H1 (cell line): ENCODE measurements around the gene BAX. TPM values are rescaled to one million over a fixed set of nuclear protein-coding genes. Genes with fewer than 3 reads are reported as not detected.

Experiments
- CTCF ChIA-PET: fragments of 300-600 bp; sonication (Branson Sonifier 250); formaldehyde crosslinking; loops from one replicate; lab custom pipeline; 2021; ENCODE audit not compliant: partially characterized antibody; lab: Charles Lee
- POLR2A ChIA-PET: fragments of 300-600 bp; sonication (Branson Sonifier 250); formaldehyde crosslinking; loops from one replicate; lab custom pipeline; 2021; ENCODE audit warnings: inconsistent platforms; ENCODE audit not compliant: partially characterized antibody; lab: Charles Lee
- DNase-seq, 2 experiments: peaks; one replicate each; pipeline versions ENCODE4 v3.0.0 to v3.0.0-alpha.2; 2010 to 2022; ENCODE audit warnings: low spot score in 2 of 2, low read depth in 1 of 2, mixed read lengths in 1 of 2
- FAIRE-seq: peaks from 2 replicates; lab custom pipeline; 2011; peaks lifted over from hg19 to GRCh38; lab: Jason Lieb, UNC
- H2AFZ ChIP-seq: 2 replicates; pipeline ENCODE4 v1.8.1; 2012; ENCODE audit warnings: low read length, inconsistent platforms
- H2AK5ac ChIP-seq: 2 replicates; pipeline ENCODE4 v1.6.1; 2013; ENCODE audit warnings: low read depth, low read length
- H2BK120ac ChIP-seq: replicated peaks from 2 replicates; pipeline ENCODE3; 2013; ENCODE audit warnings: low read depth, low read length, inconsistent platforms
- H2BK12ac ChIP-seq: 2 replicates; pipeline ENCODE4 v1.6.1; 2013; ENCODE audit warnings: low read depth, low read length
- H2BK15ac ChIP-seq: 2 replicates; pipeline ENCODE4 v1.6.1; 2013; ENCODE audit warnings: low read length
- H2BK20ac ChIP-seq: 2 replicates; pipeline ENCODE4 v1.6.1; 2013; ENCODE audit warnings: low read length
- H2BK5ac ChIP-seq: 2 replicates; pipeline ENCODE4 v1.6.1; 2013; ENCODE audit warnings: low read depth, low read length
- H3K14ac ChIP-seq: 2 replicates; pipeline ENCODE4 v1.6.1; 2013; ENCODE audit warnings: inconsistent platforms; ENCODE audit not compliant: insufficient read length
- H3K18ac ChIP-seq: 2 replicates; pipeline ENCODE4 v1.6.1; 2013; ENCODE audit warnings: low read length; ENCODE audit errors: extremely low read depth
- H3K23ac ChIP-seq: 2 replicates; pipeline ENCODE4 v1.6.1; 2013; ENCODE audit warnings: inconsistent platforms; ENCODE audit not compliant: insufficient read length
- H3K23me2 ChIP-seq: 2 replicates; pipeline ENCODE4 v1.6.1; 2013; ENCODE audit warnings: low read depth, low read length
- H3K27ac ChIP-seq: 2 replicates; pipeline ENCODE4 v1.6.1; 2011; ENCODE audit warnings: low read depth, low read length, inconsistent platforms
- H3K27me3 ChIP-seq, 4 experiments: replicated peaks in 1 of 4; 1 replicate in 1 of 4; 2 replicates in 3 of 4; pipeline versions ENCODE4 v1.6.1 to v1.8.1; 2011 to 2013; ENCODE audit warnings: low read length in 3 of 4, mild to moderate bottlenecking in 3 of 4, inconsistent platforms in 2 of 4, mixed read lengths in 2 of 4, moderate library complexity in 1 of 4; ENCODE audit not compliant: control insufficient read depth in 3 of 4, insufficient read depth in 3 of 4; ENCODE audit errors: extremely low read depth in 1 of 4
- H3K36me3 ChIP-seq, 4 experiments: 2 replicates each; pipeline versions ENCODE4 v1.6.1 to v1.8.1; 2011 to 2013; ENCODE audit warnings: mild to moderate bottlenecking in 4 of 4, low read length in 3 of 4, moderate library complexity in 2 of 4, control low read depth in 1 of 4, inconsistent platforms in 1 of 4; ENCODE audit not compliant: insufficient read depth in 4 of 4, control insufficient read depth in 2 of 4
- H3K4ac ChIP-seq: replicated peaks from 2 replicates; pipeline ENCODE3; 2013; ENCODE audit warnings: low read length, low read depth, mixed read lengths, inconsistent platforms; ENCODE audit not compliant: insufficient read length
- H3K4me1 ChIP-seq, 4 experiments: replicated peaks in 1 of 4; 1 replicate in 1 of 4; 2 replicates in 3 of 4; pipeline versions ENCODE4 v1.6.1 to v1.8.1; 2011 to 2013; ENCODE audit warnings: low read length in 3 of 4, inconsistent platforms in 2 of 4, mixed read lengths in 1 of 4; ENCODE audit not compliant: insufficient read depth in 4 of 4, control insufficient read depth in 3 of 4
- H3K4me2 ChIP-seq, 2 experiments: 2 replicates each; pipeline versions ENCODE4 v1.6.1 to v1.8.1; 2011 to 2013; ENCODE audit warnings: low read depth in 2 of 2, low read length in 2 of 2, control low read depth in 1 of 2, inconsistent platforms in 1 of 2, mild to moderate bottlenecking in 1 of 2; ENCODE audit not compliant: insufficient read depth in 1 of 2
- H3K4me3 ChIP-seq, 4 experiments: fragments of 200-600, 300-600 bp in 1 of 4; sonication (generic), shearing (Covaris generic), sonication (Bioruptor Twin) in 1 of 4; 2 replicates each; pipeline versions ENCODE4 v1.5.1 to v1.8.1; 2011 to 2016; ENCODE audit warnings: low read length in 4 of 4, low read depth in 3 of 4, control low read depth in 2 of 4, inconsistent platforms in 2 of 4, mild to moderate bottlenecking in 2 of 4, mixed read lengths in 1 of 4, moderate library complexity in 1 of 4; ENCODE audit not compliant: insufficient read depth in 2 of 4; ENCODE audit errors: extremely low read depth in 1 of 4
- H3K56ac ChIP-seq: replicated peaks from 2 replicates; pipeline ENCODE3; 2013; ENCODE audit warnings: low read depth, mild to moderate bottlenecking, mixed read lengths, low read length, inconsistent platforms; ENCODE audit not compliant: insufficient read length
- H3K79me1 ChIP-seq: 2 replicates; pipeline ENCODE4 v1.6.1; 2013; ENCODE audit warnings: low read depth, low read length, control low read depth
- H3K79me2 ChIP-seq, 2 experiments: 2 replicates each; pipeline versions ENCODE4 v1.6.1 to v1.8.1; 2012 to 2013; ENCODE audit warnings: low read length in 2 of 2, mild to moderate bottlenecking in 2 of 2, inconsistent platforms in 1 of 2; ENCODE audit not compliant: insufficient read depth in 2 of 2, control insufficient read depth in 1 of 2
- H3K9ac ChIP-seq, 4 experiments: replicated peaks in 1 of 4; 1 replicate in 1 of 4; 2 replicates in 3 of 4; pipeline versions ENCODE4 v1.6.1 to v1.8.1; 2011 to 2013; ENCODE audit warnings: low read depth in 3 of 4, low read length in 3 of 4, control low read depth in 2 of 4, mild to moderate bottlenecking in 2 of 4, moderate library complexity in 2 of 4, inconsistent platforms in 1 of 4; ENCODE audit errors: extremely low read depth in 1 of 4
- H3K9me3 ChIP-seq, 2 experiments: 2 replicates each; pipeline versions ENCODE4 v1.6.1 to v1.8.1; 2012 to 2013; ENCODE audit warnings: mild to moderate bottlenecking in 2 of 2, moderate library complexity in 2 of 2, control low read depth in 1 of 2, inconsistent platforms in 1 of 2, low read depth in 1 of 2, low read length in 1 of 2, mixed read lengths in 1 of 2; ENCODE audit not compliant: insufficient read depth in 2 of 2
- H4K20me1 ChIP-seq, 2 experiments: replicated peaks in 1 of 2; 2 replicates each; pipeline versions ENCODE3 to v1.8.1; 2011 to 2013; ENCODE audit warnings: inconsistent platforms in 2 of 2, low read length in 2 of 2, mild to moderate bottlenecking in 1 of 2; ENCODE audit not compliant: insufficient read depth in 2 of 2, control insufficient read depth in 1 of 2
- H4K5ac ChIP-seq: 2 replicates; pipeline ENCODE4 v1.6.1; 2013; ENCODE audit warnings: low read length, low read depth, mixed read lengths, inconsistent platforms; ENCODE audit not compliant: insufficient read length
- H4K8ac ChIP-seq: 2 replicates; pipeline ENCODE4 v1.8.0; 2013; ENCODE audit warnings: mild to moderate bottlenecking, moderate library complexity, low read length, inconsistent platforms; ENCODE audit not compliant: insufficient read depth; ENCODE audit errors: extremely low read depth
- H4K91ac ChIP-seq: replicated peaks from 2 replicates; pipeline ENCODE3; 2013; ENCODE audit warnings: low read length, mixed read lengths, inconsistent platforms; ENCODE audit not compliant: insufficient read length
- CBX8 ChIP-seq: fragments of 300-800, 300-1000 bp; sonication (generic); IDR thresholded peaks from 2 replicates; pipeline ENCODE4 v1.7.1; 2016; ENCODE audit warnings: low read depth, low read length, borderline replicate concordance
- EZH2 ChIP-seq: fragments of 200-600 bp; sonication (generic); IDR thresholded peaks from 2 replicates; pipeline ENCODE4 v1.7.1; 2012; ENCODE audit warnings: low read depth, mild to moderate bottlenecking, moderate library complexity, low read length, inconsistent platforms; ENCODE audit not compliant: severe bottlenecking
- JUN ChIP-seq: IDR thresholded peaks from 2 replicates; pipeline ENCODE4 v1.6.1; 2011; ENCODE audit warnings: low read depth, mild to moderate bottlenecking, improper control_type of control experiment, low read length
- RBBP5 ChIP-seq: IDR thresholded peaks from 2 replicates; pipeline ENCODE4 v1.7.1; 2012; ENCODE audit warnings: low read depth, mild to moderate bottlenecking, inconsistent platforms, low read length, moderate library complexity, borderline replicate concordance
- SP2 ChIP-seq: IDR thresholded peaks from 2 replicates; pipeline ENCODE4 v1.6.1; 2012; ENCODE audit warnings: mild to moderate bottlenecking, low read length, inconsistent platforms
- TEAD4 ChIP-seq: IDR thresholded peaks from 2 replicates; pipeline ENCODE4 v1.6.1; 2012; ENCODE audit warnings: low read depth, low read length, inconsistent platforms, mixed read lengths
- WGBS, 2 experiments: shearing (Covaris generic) in 1 of 2; methylation state at CpG; one replicate each; pipeline versions ENCODE4 v1.1.6 to v1.1.7; 2013 to 2015; ENCODE audit warnings: low lambda C conversion rate in 2 of 2, mixed read lengths in 2 of 2, inconsistent platforms in 1 of 2, low coverage in 1 of 2, missing lambda C conversion rate in 1 of 2; ENCODE audit not compliant: insufficient replicate concordance in 2 of 2, insufficient coverage in 1 of 2, insufficient read length in 1 of 2; ENCODE audit errors: extremely low coverage in 1 of 2, missing lambda C conversion rate in 1 of 2; 5-methylcytosine and 5-hydroxymethylcytosine counted together
- polyA plus RNA-seq, 7 experiments: library from polyadenylated mRNA; depleted of rRNA in 3 of 7; stranded (reverse) in 5 of 7; unstranded in 2 of 7; fragments of >200 nt in 5 of 7; fragments of 200-250 nt in 2 of 7; gene quantifications; 1 replicate in 5 of 7; 2 replicates in 1 of 7; 4 replicates in 1 of 7; pipeline versions ENCODE4 v1.2.1 to v1.2.3, GENCODE V29; 2011 to 2013; ENCODE audit warnings: missing spikeins in 2 of 7, mixed read lengths in 2 of 7
- total RNA-seq: library from RNA; stranded (reverse); fragmentation: NEBNext Ultra II Directional; extraction: Animal tissue kit (Norgen Biotek cat#: 25700); gene quantifications from 2 replicates; pipeline ENCODE4 v1.2.1, GENCODE V29; 2021
- TF ChIP-seq, protein P1 (sequence below): IDR thresholded peaks from 2 replicates; pipeline ENCODE4 v1.6.1; 2011; ENCODE audit warnings: low read depth, mild to moderate bottlenecking, low read length; ENCODE audit not compliant: insufficient read depth
- TF ChIP-seq, protein P2 (sequence below): IDR thresholded peaks from 2 replicates; pipeline ENCODE4 v1.6.1; 2012; ENCODE audit warnings: inconsistent platforms

Gene BAX
- total and polyA plus RNA-seq, 2 of the 8 experiments (the other 6 are each of a cell fraction or from before 2014, with no cell fraction given): 257 to 346 TPM

DNA sequence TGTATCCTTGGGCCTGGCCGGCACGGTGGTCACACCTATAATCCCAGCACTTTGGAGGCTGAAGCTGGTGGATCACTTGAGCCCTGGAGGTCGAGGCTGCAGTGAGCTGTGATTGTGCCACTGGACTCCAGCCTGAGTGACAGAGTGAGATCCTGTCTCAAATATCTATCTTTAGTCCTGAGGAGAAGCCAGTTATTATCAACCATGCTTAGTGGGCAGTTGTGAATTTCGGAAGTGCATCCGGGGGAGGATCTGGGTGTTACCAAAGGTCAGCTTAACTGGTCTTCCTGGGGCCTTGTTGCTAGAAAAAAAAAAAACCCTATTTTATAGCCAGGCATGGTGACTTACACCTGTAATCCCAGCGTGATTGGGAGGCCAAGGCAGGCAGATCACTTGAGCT is 11.6 kb upstream of the BAX start:
- Histone ChIP-seq H2AK5ac (no peak overlapping the region), H3K56ac (no peak overlapping the region), H2AFZ (no peak overlapping the region), H2BK20ac (no peak overlapping the region), H3K4me2 (no peak overlapping the region), H2BK12ac (no peak overlapping the region), H3K9me3 (no peaks in the 10 kb centered on the region), H4K91ac (no peak overlapping the region), H4K8ac (no peak overlapping the region), H3K23ac (no peak overlapping the region), H2BK15ac (no peak overlapping the region), H3K27me3 (no peaks in the 10 kb centered on the region)
- DNase-seq: no peak
- WGBS, 2 experiments: 91% methylated on average over 6 of the region's 6 CpGs; no CpG with 5 or more reads in 1 of the 2 experiments
- no peak for TF ChIP-seq SP2
- no peak for TF ChIP-seq EZH2
- TF ChIP-seq RBBP5: no peak
- TF ChIP-seq, protein P1, sequence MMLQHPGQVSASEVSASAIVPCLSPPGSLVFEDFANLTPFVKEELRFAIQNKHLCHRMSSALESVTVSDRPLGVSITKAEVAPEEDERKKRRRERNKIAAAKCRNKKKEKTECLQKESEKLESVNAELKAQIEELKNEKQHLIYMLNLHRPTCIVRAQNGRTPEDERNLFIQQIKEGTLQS: no peak
- no peak for TF ChIP-seq TEAD4
- TF ChIP-seq, protein P2, sequence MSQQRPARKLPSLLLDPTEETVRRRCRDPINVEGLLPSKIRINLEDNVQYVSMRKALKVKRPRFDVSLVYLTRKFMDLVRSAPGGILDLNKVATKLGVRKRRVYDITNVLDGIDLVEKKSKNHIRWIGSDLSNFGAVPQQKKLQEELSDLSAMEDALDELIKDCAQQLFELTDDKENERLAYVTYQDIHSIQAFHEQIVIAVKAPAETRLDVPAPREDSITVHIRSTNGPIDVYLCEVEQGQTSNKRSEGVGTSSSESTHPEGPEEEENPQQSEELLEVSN: no peak
- TF ChIP-seq JUN: no peak
- no peak for TF ChIP-seq CBX8
- TF ChIP-seq, all 59 proteins: peak for 0
- H3K36me3 ChIP-seq: no peaks in the 10 kb centered on the region
- H3K4me1 ChIP-seq: 0 out of 7 replicates have a peak, but pooled peaks cover 0 to 2% (median 0%) of the 10 kb centered on the region in 4 experiments
- H4K20me1 ChIP-seq: peaks cover 0 to 2% of the 10 kb centered on the region in 2 experiments
- H3K18ac ChIP-seq: no peak overlapping the region
- no peak overlapping the region for H3K4ac ChIP-seq
- no peak overlapping the region for H2BK5ac ChIP-seq
- ChIA-PET CTCF (interaction anchor here (0.5 to 2.4 kb wide), 6 partner anchors 19 to 141 kb away, joined by 3 to 9 read pairs (median 4); no protein-coding TSS in a partner anchor), POLR2A (interaction anchor here (1.1 to 2.5 kb wide), 2 partner anchors 9 to 10 kb away, joined by 4 to 9 read pairs; partner anchors contain the start of gene DHDH)
- H3K9ac ChIP-seq: no peak overlapping the region
- H3K23me2 ChIP-seq: no peaks in the 10 kb centered on the region
- H3K27ac ChIP-seq: no peak overlapping the region
- H3K79me2 ChIP-seq: no peaks in the 10 kb centered on the region
- no peak overlapping the region for H3K4me3 ChIP-seq
- H3K79me1 ChIP-seq: no peaks in the 10 kb centered on the region
- no peak overlapping the region for H3K14ac ChIP-seq
- H2BK120ac ChIP-seq: no peak overlapping the region
- FAIRE-seq: no peak
- H4K5ac ChIP-seq: no peak overlapping the region
